GM10248 (cell line): ENCODE results near the gene ASXL3.

Source experiments
- CTCF ChIA-PET: fragments of 300-600 bp; sonication (Branson Sonifier 250); formaldehyde crosslinking; extraction: SDS; loops from one replicate; lab custom pipeline; 2021; ENCODE audit warnings: antibody characterized with exemption; lab: Yijun Ruan, JAX
- POLR2A ChIA-PET: fragments of 350-650 bp; sonication (Branson Sonifier 250); formaldehyde crosslinking; extraction: SDS; loops from one replicate; lab custom pipeline; 2020; ENCODE audit warnings: antibody characterized with exemption; lab: Yijun Ruan, JAX
- DNase-seq: peaks from one replicate; pipeline ENCODE4 v3.0.0; 2012; ENCODE audit errors: extremely low spot score
- CTCF ChIP-seq: IDR thresholded peaks from 2 replicates; pipeline ENCODE4 v1.5.1; 2012; ENCODE audit warnings: mild to moderate bottlenecking, low read depth; ENCODE audit errors: extremely low read depth, missing control alignments, control extremely low read depth

The ASXL3 gene

GRCh38 chr18:33710269-33710668 is 132.2 kb downstream of the ASXL3 start:
- no peak for DNase-seq
- no peak for TF ChIP-seq CTCF
- ChIA-PET CTCF (no interaction called here), POLR2A (no interaction called here)

- TF ChIP-seq CTCF: no peak
- no peak for DNase-seq
- ChIA-PET CTCF (no interaction called here), POLR2A (no interaction called here)
These were observed 133.5 kb downstream of the ASXL3 start for GRCh38 chr18:33711514-33711913.

GRCh38 chr18:33712719-33713118 is 134.7 kb downstream of the ASXL3 start:
- CTCF ChIA-PET: interaction anchor here (1.2 to 1.7 kb wide), 3 partner anchors 9 to 12 kb away, joined by 3 to 6 read pairs (median 5); no protein-coding TSS in a partner anchor
- POLR2A ChIA-PET: no interaction called here
- TF ChIP-seq CTCF: no peak
- no peak for DNase-seq

GRCh38 chr18:33716061-33716683 is 138.2 kb downstream of the ASXL3 start:
- DNase-seq: no peak
- CTCF ChIA-PET: no interaction called here

GRCh38 chr18:33717339-33717738 is 139.3 kb downstream of the ASXL3 start:
- POLR2A ChIA-PET: no interaction called here
- DNase-seq: no peak
- CTCF ChIA-PET: interaction anchor here (1.0 to 1.7 kb wide), 2 partner anchors 12 to 16 kb away, joined by 3 to 6 read pairs; no protein-coding TSS in a partner anchor
- TF ChIP-seq CTCF: no peak

More at GRCh38 chr18:33716061-33716683, 138.2 kb downstream of the ASXL3 start:
- POLR2A ChIA-PET: no interaction called here
- no peak for TF ChIP-seq CTCF

- ChIA-PET POLR2A (no interaction called here), CTCF (interaction anchor here (1.0 to 1.3 kb wide), 4 partner anchors 9 to 53 kb away, joined by 3 to 5 read pairs (median 4); no protein-coding TSS in a partner anchor)
- no peak for DNase-seq
- TF ChIP-seq CTCF: no peak
These were observed 142.1 kb downstream of the ASXL3 start for GRCh38 chr18:33720133-33720532.
